ENCODE results near the gene PGBD5. TPM values are rescaled to one million over a fixed set of nuclear protein-coding genes. Genes with fewer than 3 reads are reported as not detected.

PGBD5 gene
- total and polyA plus RNA-seq, 4 donors = 0.31 to 0.99 (median 0.57) TPM

- no peaks in the 10 kb centered on the region for H3K4me1 ChIP-seq (ENCODE audit: control insufficient read depth in 1 of 2, insufficient read depth in 2 of 2, low read length in 2 of 2)
- H3K36me3 ChIP-seq (ENCODE audit: control insufficient read depth in 1 of 2, insufficient read depth in 2 of 2, low read length in 1 of 2) = peaks cover 0 to 6% of the 10 kb centered on the region in 2 donors
- peak overlapping the region in 1 of 2 donors; percentile 87 for H3K27ac ChIP-seq (ENCODE audit: low read depth in 1 of 2, low read length in 2 of 2)
- H3K27me3 ChIP-seq (ENCODE audit: control insufficient read depth in 1 of 2, insufficient read depth in 2 of 2, low read length in 1 of 2) = no peaks in the 10 kb centered on the region
- intact Hi-C loops (cut with DNase I) = loop anchor here (5.0 kb wide), 4 partner anchors 33 to 693 kb away; partner anchors contain the start of gene GALNT2 (in 1 of the 2)
- DNase-seq (peak in 1 of 2 donors; percentile 2), ATAC-seq (ENCODE audit: low FRiP score) (no peak)
- no peak overlapping the region for H3K4me3 ChIP-seq (ENCODE audit: low read length in 2 of 2)
- H3K9me3 ChIP-seq (ENCODE audit: control insufficient read depth, low read length) = no peaks in the 10 kb centered on the region
- 88 to 89% methylated on average over 17 of the region's 17 CpGs for WGBS, 2 donors
These were observed 160.7 kb downstream of the PGBD5 start for GRCh38 chr1:230265200-230266115.

Other genes with a start within 250 kb of the PGBD5 start
- 10 to 100 TPM; 18.1 to 23.1 TPM for gene COG2, start 216.1 kb upstream of the PGBD5 start, total RNA-seq
- 10 to 100 TPM in 1 of 2 donors, 1 to 10 TPM in 1; 6.4 to 14.0 TPM for gene COG2, start 216.1 kb upstream of the PGBD5 start, polyA plus RNA-seq

Data from aorta (tissue), 5 donors.